ENCODE measurements around the gene CLPTM1. TPM values are rescaled to one million over a fixed set of nuclear protein-coding genes. Genes with fewer than 3 reads are reported as not detected.

Gene CLPTM1
- total RNA-seq, 1 donor = 45.2 TPM

- peak within 1 kb of the TSS; percentile 93 for H3K4me2 ChIP-seq (ENCODE audit: insufficient read depth, low read length)
- peaks cover 11% of the 10 kb centered on the region for H3K4me1 ChIP-seq (ENCODE audit: insufficient read depth, low read length)
- no peak for TF ChIP-seq CTCF (IDR thresholded peaks at IDR 0.05; ENCODE audit: extremely low read depth, low read depth, low read length)
- H4K20me1 ChIP-seq (ENCODE audit: insufficient read depth, low read length) = peaks cover 28% of the 10 kb centered on the region
- peak within 1 kb of the TSS; percentile 99 for H3K4me3 ChIP-seq (ENCODE audit: insufficient read depth, low read length)
- H3K79me2 ChIP-seq (ENCODE audit: insufficient read depth, low read length) = peaks cover 46% of the 10 kb centered on the region
- peak; percentile 98 for DNase-seq (ENCODE audit: insufficient read length, low spot score, missing footprints)
- no peaks in the 10 kb centered on the region for H3K9me3 ChIP-seq (ENCODE audit: low read depth, low read length)
- H2AFZ ChIP-seq (ENCODE audit: low read length) = peak within 1 kb of the TSS; percentile 88
- peaks cover 45% of the 10 kb centered on the region for H3K36me3 ChIP-seq (ENCODE audit: insufficient read depth, low read length)
- H3K27me3 ChIP-seq (ENCODE audit: insufficient read depth, low read length) = no peaks in the 10 kb centered on the region
- peak within 1 kb of the TSS; percentile 97 for H3K27ac ChIP-seq (ENCODE audit: low read depth, low read length)
Measured at GRCh38 chr19:45038931-45039893, 84.0 kb downstream of the CLPTM1 start, which contains the start of gene CLASRP. TSS of gene CLASRP (plus strand) at chr19:45039045. CDS start at chr19:45040213, 1,168 bp downstream.

- peak overlapping the region; percentile 93 for H3K4me2 ChIP-seq (ENCODE audit: insufficient read depth, low read length)
- H3K4me1 ChIP-seq (ENCODE audit: insufficient read depth, low read length) = peaks cover 11% of the 10 kb centered on the region
- H4K20me1 ChIP-seq (ENCODE audit: insufficient read depth, low read length) = peaks cover 36% of the 10 kb centered on the region
- peaks cover 56% of the 10 kb centered on the region for H3K79me2 ChIP-seq (ENCODE audit: insufficient read depth, low read length)
- H3K9me3 ChIP-seq (ENCODE audit: low read depth, low read length) = no peaks in the 10 kb centered on the region
- no peaks in the 10 kb centered on the region for H3K27me3 ChIP-seq (ENCODE audit: insufficient read depth, low read length)
- DNase-seq (ENCODE audit: insufficient read length, low spot score, missing footprints) = no peak
- peak overlapping the region; percentile 97 for H3K27ac ChIP-seq (ENCODE audit: low read depth, low read length)
- no peak for TF ChIP-seq CTCF (IDR thresholded peaks at IDR 0.05; ENCODE audit: extremely low read depth, low read depth, low read length)
- peaks cover 51% of the 10 kb centered on the region for H3K36me3 ChIP-seq (ENCODE audit: insufficient read depth, low read length)
- H2AFZ ChIP-seq (ENCODE audit: low read length) = no peak overlapping the region
- peak overlapping the region; percentile 99 for H3K4me3 ChIP-seq (ENCODE audit: insufficient read depth, low read length)
Measured at GRCh38 chr19:45040059-45040771, 85.0 kb downstream of the CLPTM1 start.

- Histone ChIP-seq H3K4me3 (ENCODE audit: insufficient read depth, low read length) (no peak overlapping the region), H3K4me2 (ENCODE audit: insufficient read depth, low read length) (no peak overlapping the region), H3K27ac (ENCODE audit: low read depth, low read length) (no peak overlapping the region), H3K4me1 (ENCODE audit: insufficient read depth, low read length) (peaks cover 11% of the 10 kb centered on the region), H2AFZ (ENCODE audit: low read length) (no peak overlapping the region), H3K27me3 (ENCODE audit: insufficient read depth, low read length) (no peaks in the 10 kb centered on the region), H3K79me2 (ENCODE audit: insufficient read depth, low read length) (peaks cover 65% of the 10 kb centered on the region), H3K36me3 (ENCODE audit: insufficient read depth, low read length) (peaks cover 53% of the 10 kb centered on the region), H4K20me1 (ENCODE audit: insufficient read depth, low read length) (peaks cover 45% of the 10 kb centered on the region), H3K9me3 (ENCODE audit: low read depth, low read length) (no peaks in the 10 kb centered on the region)
- no peak for TF ChIP-seq CTCF (IDR thresholded peaks at IDR 0.05; ENCODE audit: extremely low read depth, low read depth, low read length)
- no peak for DNase-seq (ENCODE audit: insufficient read length, low spot score, missing footprints)
Measured at GRCh38 chr19:45041125-45041524, 85.9 kb downstream of the CLPTM1 start.

Other genes starting within 250 kb of the CLPTM1 start
- 6.5 and 7.2 TPM in 2 replicates for gene BCL3, start 206.7 kb upstream of the CLPTM1 start, total RNA-seq
- not detected in 2 replicates for gene CBLC, start 177.5 kb upstream of the CLPTM1 start, total RNA-seq
- gene BCAM, start 146.3 kb upstream of the CLPTM1 start, total RNA-seq = 4.3 and 4.4 TPM in 2 replicates
- 38.9 and 46.0 TPM in 2 replicates for gene NECTIN2, start 109.1 kb upstream of the CLPTM1 start, total RNA-seq
- gene TOMM40, start 64.1 kb upstream of the CLPTM1 start, total RNA-seq = 28.3 and 31.8 TPM in 2 replicates
- 44.5 and 46.6 TPM in 2 replicates for gene APOE, start 49.6 kb upstream of the CLPTM1 start, total RNA-seq
- 1.2 and 1.4 TPM in 2 replicates for gene APOC1, start 40.8 kb upstream of the CLPTM1 start, total RNA-seq
- gene APOC4, start 13.1 kb upstream of the CLPTM1 start, total RNA-seq = not detected in 2 replicates
- gene APOC2, start 9.3 kb upstream of the CLPTM1 start, total RNA-seq = not detected in 2 replicates
- 8.5 and 9.8 TPM in 2 replicates for gene RELB, start 46.1 kb downstream of the CLPTM1 start, total RNA-seq
- gene CLASRP, start 83.7 kb downstream of the CLPTM1 start, total RNA-seq = 17.0 and 17.1 TPM in 2 replicates
- gene ZNF296, start 121.1 kb downstream of the CLPTM1 start, total RNA-seq = under 0.01 TPM in 1 of 2 replicates, not detected in the other
- 8.3 and 14.8 TPM in 2 replicates for gene GEMIN7, start 123.9 kb downstream of the CLPTM1 start, total RNA-seq
- gene PPP1R37, start 137.8 kb downstream of the CLPTM1 start, total RNA-seq = 43.9 and 53.6 TPM in 2 replicates
- 0.29 TPM in 1 of 2 replicates, not detected in the other for gene NKPD1, start 205.6 kb downstream of the CLPTM1 start, total RNA-seq
- gene TRAPPC6A, start 222.9 kb downstream of the CLPTM1 start, total RNA-seq = 13.8 and 17.4 TPM in 2 replicates
- 7.2 and 10.0 TPM in 2 replicates for gene BLOC1S3, start 223.4 kb downstream of the CLPTM1 start, total RNA-seq

Measured in osteoblast (primary cell).